Activated T-cell treated with anti-CD3 and anti-CD28 coated beads for 24 hours (primary cell): Measurements from ENCODE around the gene GFOD1.

ENCODE experiments used
- DNase-seq: peaks from one replicate; pipeline ENCODE4 v3.0.0-alpha.2; 2020; ENCODE audit warnings: low read depth

GFOD1 gene

DNA sequence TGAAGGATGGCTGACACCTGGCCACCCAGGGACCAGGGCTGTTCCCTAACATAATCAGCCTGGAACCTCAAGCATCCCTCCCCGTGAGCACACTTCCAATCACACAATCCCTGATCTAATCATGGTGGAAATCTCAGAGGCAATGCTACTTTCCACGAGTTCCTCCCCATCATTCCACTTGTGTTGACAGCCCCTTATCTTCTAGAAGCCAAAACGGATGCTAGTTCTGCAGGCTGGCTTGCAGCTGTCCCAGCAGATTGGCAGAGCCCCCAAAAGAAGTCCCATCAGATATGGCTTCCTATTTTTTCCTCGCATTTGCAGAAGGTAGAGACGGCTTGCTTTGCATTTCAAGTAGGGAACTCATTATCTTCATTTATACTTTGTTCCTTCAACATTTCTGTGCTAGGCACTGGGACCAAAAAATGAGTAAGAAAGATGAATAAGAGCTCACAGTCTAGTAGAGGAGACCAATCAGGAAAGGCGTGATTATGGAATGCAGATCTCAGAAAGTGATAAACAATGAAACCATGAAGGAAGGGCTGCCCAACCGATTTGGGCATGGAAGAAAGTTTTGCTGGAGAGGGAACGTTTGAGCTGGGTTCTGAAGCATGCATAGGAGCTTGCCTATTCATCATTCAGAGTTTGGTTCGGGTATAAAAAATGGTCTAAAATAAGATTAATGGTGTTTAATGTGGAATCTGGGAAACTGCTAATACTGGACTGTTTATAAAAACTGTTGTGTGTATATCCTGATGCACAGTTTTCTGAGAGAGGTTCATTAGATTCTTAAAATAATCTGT, 114.5 kb downstream of the GFOD1 start:
- no peak for DNase-seq

DNA sequence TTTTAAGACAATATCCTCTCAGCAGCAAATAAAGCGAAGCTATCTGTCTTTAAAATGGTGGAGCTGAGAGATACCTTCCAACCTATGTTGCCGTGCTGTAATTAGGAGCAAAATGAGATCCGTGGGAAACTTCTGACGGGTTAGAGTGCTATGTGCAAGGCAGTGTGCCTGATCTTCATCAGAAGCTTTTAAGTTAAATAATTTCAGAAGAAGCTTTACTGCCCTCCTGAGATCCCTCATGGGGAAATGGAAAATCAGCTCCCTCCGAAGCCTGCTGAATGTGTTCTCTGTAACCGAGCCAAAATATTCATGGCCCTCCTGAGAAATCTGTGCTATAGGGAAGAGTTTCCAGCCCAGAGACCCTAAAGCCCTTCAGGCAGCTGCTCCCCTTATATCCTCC, 115.3 kb downstream of the GFOD1 start:
- no peak for DNase-seq

GRCh38 chr6:13371421-13372072, 115.9 kb downstream of the GFOD1 start:
- no peak for DNase-seq

DNA sequence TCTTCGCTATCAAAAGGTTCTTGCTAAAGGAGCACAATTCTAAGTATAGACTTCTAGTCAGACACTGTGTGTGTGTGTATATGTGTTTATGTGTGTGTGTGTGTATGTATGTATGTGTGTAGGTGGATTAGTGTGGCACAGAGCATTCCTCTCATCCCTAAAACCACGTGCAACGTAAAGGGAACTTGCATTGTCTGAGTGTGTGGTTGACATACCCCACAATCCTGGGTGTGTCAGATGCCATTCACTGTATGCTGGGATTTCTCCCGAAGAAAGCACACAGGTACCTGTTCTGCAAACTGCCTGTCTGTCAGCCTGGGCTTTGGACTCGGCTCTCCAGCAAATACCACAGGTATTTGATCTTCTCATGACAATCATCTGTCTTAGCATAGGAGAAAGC, 116.8 kb downstream of the GFOD1 start:
- DNase-seq = no peak

- DNase-seq = no peak
These were observed 117.8 kb downstream of the GFOD1 start for GRCh38 chr6:13369591-13369990.

DNA sequence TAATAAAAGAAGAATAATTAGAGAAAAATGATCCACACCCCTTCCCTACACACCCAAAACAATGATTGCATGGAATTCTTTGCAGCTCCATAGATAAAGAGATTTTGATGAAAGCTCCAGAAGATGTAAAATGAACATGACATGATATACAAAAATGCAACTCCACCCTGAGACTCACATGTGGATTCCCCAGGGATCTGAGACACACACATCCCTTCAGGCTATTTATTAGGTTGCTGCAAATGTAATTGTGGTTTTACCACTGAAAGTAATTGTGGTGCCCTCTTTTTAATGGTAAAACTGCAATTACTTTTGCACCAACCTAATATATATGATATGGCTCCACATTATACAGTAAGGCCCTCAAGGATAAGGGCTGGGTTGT, 118.7 kb downstream of the GFOD1 start:
- DNase-seq = no peak

- no peak for DNase-seq
These were observed 119.2 kb downstream of the GFOD1 start for GRCh38 chr6:13368079-13368730.

- DNase-seq = no peak
These were observed 120.0 kb downstream of the GFOD1 start for GRCh38 chr6:13367396-13367795.

DNA sequence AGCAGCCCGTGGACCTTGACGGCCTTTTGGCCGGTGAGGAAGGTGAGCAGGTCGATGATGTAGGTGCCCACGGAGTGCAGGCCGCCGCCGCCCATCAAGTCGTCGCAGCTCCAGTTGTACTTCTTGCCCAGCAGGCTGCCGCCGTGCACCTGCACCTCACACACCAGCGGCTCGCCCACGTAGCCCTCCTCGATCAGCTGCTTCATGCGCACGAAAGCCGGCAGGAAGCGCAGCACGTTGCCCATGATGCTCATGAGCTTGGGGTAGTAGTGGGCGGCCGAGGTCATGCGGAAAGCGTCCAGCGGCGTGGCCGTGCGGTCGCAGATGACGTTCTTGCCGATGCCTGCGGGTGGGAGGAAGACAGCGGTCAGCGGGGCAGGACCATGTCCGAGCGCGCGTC, 122.1 kb downstream of the GFOD1 start:
- DNase-seq = no peak

DNA sequence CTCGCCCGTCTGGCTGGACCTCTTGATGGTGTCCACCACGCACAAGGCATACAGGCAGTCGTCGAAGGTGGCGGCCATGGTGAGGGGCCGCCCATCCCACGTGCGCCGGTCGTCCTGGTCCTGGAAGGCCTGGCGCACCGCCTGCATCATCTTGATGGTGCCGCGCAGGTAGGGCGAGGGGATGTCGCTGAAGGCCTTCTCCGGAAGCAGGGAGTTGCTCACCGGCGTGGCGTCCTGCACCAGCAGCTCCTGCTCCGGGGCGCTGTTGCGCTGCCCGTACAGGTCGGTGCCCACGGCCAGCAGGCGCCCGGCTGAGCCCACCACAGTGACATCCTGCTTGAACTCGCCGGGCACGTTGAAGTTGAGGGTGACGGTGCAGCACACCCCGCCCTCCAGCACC, 122.6 kb downstream of the GFOD1 start:
- DNase-seq = no peak

DNA sequence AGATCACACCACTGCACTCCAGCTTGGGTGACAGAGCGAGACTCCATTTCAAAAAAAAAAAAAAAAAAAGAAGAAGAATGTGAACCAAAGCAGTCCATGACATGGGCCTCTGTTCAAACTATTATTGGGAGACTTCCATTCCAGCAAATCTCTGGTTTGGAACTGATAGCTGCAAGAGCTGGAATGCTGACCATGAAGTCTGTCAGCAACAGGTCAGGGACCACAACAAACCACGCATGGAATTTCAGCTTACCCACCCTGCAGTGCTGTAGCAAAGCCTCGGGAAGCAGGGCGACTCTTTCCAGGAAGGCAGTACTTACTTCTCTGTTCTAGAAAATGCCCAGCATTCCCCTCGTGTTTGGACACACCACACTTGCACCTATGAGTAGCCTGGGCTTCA, 125.0 kb downstream of the GFOD1 start:
- DNase-seq = no peak

DNA sequence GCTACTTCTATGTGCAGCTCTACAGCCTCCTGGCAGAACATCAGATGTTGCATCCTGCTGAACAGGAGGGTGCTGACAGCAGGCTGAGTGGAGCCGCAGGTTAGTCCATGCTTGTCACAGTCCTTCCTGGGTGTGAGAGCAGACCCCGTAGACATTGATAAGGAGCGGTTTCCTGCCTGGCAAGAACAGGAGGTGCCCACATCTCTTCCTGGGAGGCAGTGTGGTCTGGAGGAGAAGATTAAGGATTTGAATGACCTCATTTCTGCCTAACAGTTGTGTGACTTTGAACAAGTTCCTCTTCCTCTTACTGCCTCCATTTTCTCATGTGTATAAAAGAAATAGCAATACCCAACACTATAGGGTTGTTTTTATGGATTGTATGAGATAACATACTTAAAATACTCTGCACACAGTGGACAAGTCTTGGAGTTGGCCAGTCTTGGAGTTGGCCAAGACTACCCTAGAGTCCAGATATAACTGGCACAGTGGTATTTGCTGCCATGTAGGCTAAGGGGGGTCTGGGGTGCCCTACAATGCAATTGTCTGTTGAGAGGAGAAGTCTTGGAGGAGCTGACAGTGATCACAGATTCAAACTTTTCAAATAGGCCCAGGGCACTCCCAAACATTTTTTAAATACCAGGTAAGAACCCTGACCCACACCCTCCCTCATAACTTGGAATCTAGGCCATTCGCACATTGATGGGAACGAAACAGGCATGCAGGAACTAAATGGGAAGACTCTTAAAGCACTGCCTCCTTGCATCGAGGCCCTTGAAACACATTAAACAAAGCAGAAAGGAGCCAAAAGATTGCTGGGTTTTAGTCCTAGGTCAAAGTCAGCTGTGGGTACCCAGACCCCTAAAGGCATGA, 126.5 kb downstream of the GFOD1 start:
- no peak for DNase-seq

- no peak for DNase-seq
These were observed 128.1 kb downstream of the GFOD1 start for GRCh38 chr6:13359287-13359686.

DNA sequence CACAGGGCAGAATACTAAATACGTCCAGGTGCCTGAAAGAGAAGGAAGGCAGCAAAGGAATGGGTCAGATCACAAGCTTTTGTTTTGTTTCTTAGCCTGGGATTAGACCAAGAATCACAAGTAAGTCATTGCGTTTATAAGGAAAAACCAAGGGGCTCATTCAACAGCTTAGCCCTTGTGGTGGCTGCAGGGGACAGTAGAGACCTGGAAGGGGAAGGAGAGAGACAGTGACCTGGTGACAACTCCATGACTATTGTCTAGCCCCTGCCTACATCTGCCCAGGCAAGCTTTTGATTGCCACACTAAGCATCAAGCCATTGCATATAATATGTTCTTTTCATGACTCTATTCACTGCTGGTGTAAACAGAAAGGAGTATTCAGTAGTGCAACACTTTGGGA, 128.9 kb downstream of the GFOD1 start:
- no peak for DNase-seq

- no peak for DNase-seq
These were observed 129.8 kb downstream of the GFOD1 start for GRCh38 chr6:13357551-13358075.

DNA sequence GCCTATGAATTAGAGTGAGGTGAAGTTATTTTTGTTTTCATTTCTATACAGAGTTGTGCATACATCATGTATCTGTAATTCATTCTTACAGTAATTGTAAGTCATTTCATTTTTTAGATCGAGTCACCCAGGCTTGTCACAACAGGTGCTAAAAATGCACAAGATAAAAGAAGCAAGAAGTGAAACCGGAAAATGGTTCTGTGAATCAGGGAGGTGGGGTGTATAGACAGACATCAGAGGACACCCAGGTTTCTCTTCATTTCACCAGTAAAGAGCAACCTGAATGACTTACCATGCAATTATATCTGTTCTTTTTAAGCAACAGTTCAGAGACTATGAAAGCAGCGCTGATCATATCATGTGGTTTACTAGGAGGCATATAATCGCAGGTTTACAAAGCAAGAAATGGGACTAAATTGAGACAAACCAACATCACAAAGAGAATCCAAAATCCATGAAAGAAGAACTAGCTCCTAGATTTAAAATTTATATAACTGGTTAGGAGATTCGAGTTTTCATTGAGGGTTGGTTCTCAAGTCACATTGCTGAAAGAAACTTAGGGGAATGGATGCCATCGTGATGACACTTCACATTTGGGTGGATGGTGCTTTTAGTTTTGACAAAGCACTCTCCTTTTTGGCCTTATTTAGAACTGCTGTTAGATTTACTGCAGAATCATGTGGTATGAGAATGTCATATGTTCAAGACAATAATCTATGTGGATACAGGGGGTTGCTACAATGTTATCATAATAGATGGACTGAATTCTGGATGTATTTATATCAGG, 131.2 kb downstream of the GFOD1 start:
- DNase-seq = peak; percentile 39

DNA sequence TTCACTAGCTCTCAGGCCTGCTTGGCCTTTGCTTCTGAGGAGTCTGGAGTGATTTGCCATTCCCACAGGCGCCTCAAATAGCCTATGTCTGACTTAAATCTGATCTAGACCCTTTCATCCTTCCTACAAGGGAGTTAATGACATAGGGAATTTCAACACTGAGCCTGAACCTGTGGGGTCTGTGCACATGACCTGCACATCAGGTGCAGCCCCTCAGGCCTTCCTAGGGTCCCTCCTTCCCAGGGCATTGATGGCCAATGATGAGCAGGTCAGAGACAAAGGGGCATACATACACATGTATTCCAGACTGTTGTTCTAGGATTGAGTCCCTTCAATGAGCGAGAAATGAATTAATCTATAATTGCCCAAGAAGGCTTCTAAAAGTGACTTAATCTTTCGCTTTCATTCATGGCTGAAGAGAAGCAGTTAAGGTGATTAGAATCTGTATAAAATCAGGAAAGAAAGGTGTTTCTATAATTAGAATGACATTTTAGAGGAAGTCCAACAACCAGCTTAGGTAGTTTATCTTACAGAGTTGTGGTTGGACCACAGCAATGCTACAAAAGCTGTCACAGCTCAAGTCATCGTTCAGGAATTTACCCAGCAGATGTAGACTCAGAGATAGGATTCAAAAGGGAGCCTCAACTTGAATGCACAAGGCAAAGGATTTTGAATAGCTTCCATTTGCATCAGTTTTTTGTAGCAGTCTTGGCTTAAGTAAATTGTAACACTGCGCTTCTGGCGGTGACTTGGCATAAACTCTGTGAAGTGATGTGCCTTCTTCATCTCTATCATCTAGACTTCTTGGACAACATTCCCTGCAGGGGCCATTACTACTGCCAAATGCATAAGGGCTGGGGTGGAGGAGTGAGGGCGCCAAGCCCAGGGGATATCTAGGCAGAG, 132.1 kb downstream of the GFOD1 start:
- no peak for DNase-seq

DNA sequence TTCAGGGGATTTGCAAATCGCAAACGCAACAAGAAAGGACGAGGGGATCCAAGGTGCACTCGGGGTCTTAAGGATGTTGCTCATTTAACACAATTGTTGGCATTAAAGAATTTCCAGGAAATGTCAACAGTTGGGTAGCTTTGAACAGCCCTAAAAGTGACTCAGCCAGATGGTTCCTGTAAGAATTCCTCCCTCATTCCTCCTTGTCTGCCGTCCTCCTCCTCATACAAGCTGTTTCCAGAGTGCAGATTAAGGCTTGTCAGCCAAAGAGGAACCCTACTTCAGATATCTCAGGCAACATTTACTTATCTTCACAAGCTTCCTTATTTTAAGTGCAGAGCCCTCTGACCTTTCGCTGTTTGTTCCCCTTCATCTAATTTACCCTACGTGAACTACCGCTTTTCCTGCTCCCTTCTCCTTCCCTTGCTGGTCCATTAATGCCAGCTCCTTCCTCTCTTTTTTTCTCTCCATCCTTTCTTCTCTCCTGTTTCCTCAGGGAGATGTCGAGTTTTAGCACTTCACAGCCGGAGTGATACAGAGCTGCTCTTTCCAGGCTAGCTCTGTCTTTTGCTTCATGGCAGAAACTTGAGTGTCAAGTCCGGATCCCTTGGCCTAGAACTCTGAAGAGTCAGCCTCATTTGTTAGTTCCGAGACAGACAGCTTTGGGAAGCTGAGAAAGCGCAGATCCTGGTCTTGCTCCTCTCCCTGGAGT, 132.9 kb downstream of the GFOD1 start:
- no peak for DNase-seq

DNA sequence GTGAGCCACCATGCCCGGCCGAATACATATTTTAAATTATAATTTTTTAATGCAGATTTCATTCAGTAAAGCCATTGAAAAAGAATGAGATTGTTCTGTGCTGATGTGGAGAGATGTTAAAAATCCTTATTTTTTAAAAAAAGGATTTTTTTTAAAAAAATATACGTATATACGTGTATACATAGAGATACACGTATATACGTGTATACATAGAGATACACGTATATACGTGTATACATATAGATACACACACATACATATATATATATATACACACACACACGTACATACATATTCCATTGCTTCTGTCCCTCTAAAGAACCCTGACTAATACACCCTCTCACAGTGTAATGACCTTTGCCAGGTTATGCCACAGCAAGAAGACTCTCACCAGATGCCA, 135.2 kb downstream of the GFOD1 start:
- DNase-seq = no peak

DNA sequence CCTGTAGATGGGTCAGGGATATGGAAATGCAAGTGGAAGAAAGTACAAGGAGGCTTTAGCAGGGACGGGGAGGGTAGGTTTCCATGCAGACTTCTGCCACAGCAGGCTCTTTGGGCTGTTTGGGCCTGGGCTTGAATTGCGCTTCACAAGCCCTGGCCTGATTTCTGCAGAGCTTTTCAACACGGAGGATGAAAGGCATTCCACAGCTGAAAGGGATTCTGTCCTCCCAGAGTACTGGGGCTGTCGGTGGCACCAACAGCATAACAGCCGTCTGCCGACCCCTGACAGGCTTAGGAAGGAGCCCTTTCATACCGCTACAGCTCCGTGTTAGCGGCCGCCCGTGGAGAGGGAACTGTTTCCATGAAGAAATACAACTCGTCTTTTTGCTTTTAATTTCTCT, 136.1 kb downstream of the GFOD1 start:
- DNase-seq = no peak
